Upper lobe of left lung (tissue), 6 donors: ENCODE data around the gene TRIP13. TPM values are rescaled to one million over a fixed set of nuclear protein-coding genes. Genes with fewer than 3 reads are reported as not detected.
A peak's percentile ranks its signal among the peaks of the same experiment; 100 is the strongest.

ENCODE experiments used
- ATAC-seq, 2 donors: fragments of 200-7000 bp; cut with Tn5 transposase; one replicate each; pipeline ENCODE4 v1.9.1; 2022; ENCODE audit warnings: mild to moderate bottlenecking in 2 of 2, moderate library complexity in 2 of 2; ENCODE audit not compliant: low FRiP score in 2 of 2
- DNase-seq, 2 donors: peaks; one replicate each; pipeline ENCODE4 v3.0.0-alpha.2; 2019 to 2020
- H3K27ac ChIP-seq, 4 donors: fragments of 200-600 bp; sonication (generic); one replicate each; pipeline ENCODE4 v1.5.1; 2016 to 2019
- H3K27me3 ChIP-seq, 4 donors: fragments of 200-600 bp; sonication (generic); one replicate each; pipeline ENCODE4 v1.5.1; 2017 to 2019
- H3K36me3 ChIP-seq, 4 donors: fragments of 200-600 bp; sonication (generic); one replicate each; pipeline ENCODE4 v1.5.1; 2016 to 2019
- H3K4me1 ChIP-seq, 4 donors: fragments of 200-600 bp; sonication (generic); one replicate each; pipeline ENCODE4 v1.5.1; 2018 to 2019
- H3K4me3 ChIP-seq, 4 donors: fragments of 200-600 bp; sonication (generic); one replicate each; pipeline ENCODE4 v1.5.1; 2017 to 2019; ENCODE audit warnings: mild to moderate bottlenecking in 2 of 4, moderate library complexity in 1 of 4
- H3K9me3 ChIP-seq, 4 donors: fragments of 200-600 bp; sonication (generic); one replicate each; pipeline ENCODE4 v1.5.1; 2018 to 2019
- EP300 ChIP-seq, 4 donors: sonication (generic); formaldehyde crosslinking; IDR thresholded peaks; one replicate each; pipeline ENCODE4 v1.5.1; 2017; ENCODE audit warnings: antibody characterized with exemption in 4 of 4, control low read depth in 2 of 4
- POLR2A ChIP-seq, 4 donors: fragments of 450-650 bp; IDR thresholded peaks; one replicate each; pipeline ENCODE4 v1.5.1; 2016 to 2017; ENCODE audit warnings: antibody characterized with exemption in 4 of 4, mild to moderate bottlenecking in 2 of 4
- POLR2AphosphoS5 ChIP-seq, 2 donors: sonication (generic); formaldehyde crosslinking; IDR thresholded peaks; one replicate each; pipeline ENCODE4 v1.5.1; 2017; ENCODE audit warnings: antibody characterized with exemption in 2 of 2
- WGBS, 2 donors: methylation state at CpG; one replicate each; pipeline ENCODE4 v1.1.5; 2017 to 2018; 5-methylcytosine and 5-hydroxymethylcytosine counted together
- total RNA-seq, 6 donors: library from RNA; depleted of rRNA in 4 of 6; stranded (reverse); fragments of >200 nt in 4 of 6; gene quantifications; one replicate each; pipeline versions ENCODE4 v1.1.0 to v1.2.1, GENCODE V29; 2016 to 2021
- TF ChIP-seq, protein P1 (sequence below), 6 experiments: fragments of 450-650 bp in 4 of 6; fragments of 200-600 bp in 2 of 6; sonication (generic) in 2 of 6; IDR thresholded peaks; one replicate each; pipeline ENCODE4 v1.5.1; 2016 to 2019; ENCODE audit warnings: antibody characterized with exemption in 6 of 6
- donor health status: DM: no; HTN: no; CAD: no; lungs with moderate emphysema.
- donor health status: DM: no; HTN: yes; CAD: no; lungs with severe emphysema.

Gene TRIP13
- total RNA-seq, 6 donors from 2014 or later, result 1.0 to 2.1 (median 1.5) TPM

DNA sequence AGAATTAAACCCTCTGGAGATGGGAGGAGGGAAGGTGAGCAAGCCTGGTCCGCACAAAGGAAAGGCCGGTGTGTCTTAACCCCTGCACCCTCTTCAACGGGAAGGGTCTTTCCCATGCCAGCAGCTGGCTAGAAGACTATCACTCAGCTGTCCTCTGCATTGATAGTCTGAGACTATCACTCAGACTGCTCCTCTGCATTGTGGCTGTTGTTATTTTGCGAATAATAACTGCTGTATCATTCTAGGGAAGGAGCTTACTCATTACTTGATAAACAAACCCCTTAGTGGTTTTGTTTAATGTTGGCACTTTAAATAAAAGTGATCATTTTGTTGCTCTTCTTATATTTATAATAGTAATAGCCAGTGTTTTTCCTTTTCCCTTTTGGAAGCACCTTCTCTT is 8.1 kb downstream of the TRIP13 start:
- DNase-seq (no peak), ATAC-seq (no peak)
- Histone ChIP-seq H3K27ac (no peak overlapping the region), H3K4me3 (no peak overlapping the region), H3K9me3 (no peaks in the 10 kb centered on the region), H3K27me3 (no peaks in the 10 kb centered on the region), H3K36me3 (no peaks in the 10 kb centered on the region), H3K4me1 (peaks cover 0 to 8% (median 7%) of the 10 kb centered on the region in 4 donors)
- TF ChIP-seq EP300 (IDR thresholded peaks at IDR 0.05) (no peak), POLR2AphosphoS5 (IDR thresholded peaks at IDR 0.05) (no peak), POLR2A (IDR thresholded peaks at IDR 0.05) (no peak)
- TF ChIP-seq, protein P1, sequence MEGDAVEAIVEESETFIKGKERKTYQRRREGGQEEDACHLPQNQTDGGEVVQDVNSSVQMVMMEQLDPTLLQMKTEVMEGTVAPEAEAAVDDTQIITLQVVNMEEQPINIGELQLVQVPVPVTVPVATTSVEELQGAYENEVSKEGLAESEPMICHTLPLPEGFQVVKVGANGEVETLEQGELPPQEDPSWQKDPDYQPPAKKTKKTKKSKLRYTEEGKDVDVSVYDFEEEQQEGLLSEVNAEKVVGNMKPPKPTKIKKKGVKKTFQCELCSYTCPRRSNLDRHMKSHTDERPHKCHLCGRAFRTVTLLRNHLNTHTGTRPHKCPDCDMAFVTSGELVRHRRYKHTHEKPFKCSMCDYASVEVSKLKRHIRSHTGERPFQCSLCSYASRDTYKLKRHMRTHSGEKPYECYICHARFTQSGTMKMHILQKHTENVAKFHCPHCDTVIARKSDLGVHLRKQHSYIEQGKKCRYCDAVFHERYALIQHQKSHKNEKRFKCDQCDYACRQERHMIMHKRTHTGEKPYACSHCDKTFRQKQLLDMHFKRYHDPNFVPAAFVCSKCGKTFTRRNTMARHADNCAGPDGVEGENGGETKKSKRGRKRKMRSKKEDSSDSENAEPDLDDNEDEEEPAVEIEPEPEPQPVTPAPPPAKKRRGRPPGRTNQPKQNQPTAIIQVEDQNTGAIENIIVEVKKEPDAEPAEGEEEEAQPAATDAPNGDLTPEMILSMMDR (IDR thresholded peaks at IDR 0.05), result no peak
- WGBS, 2 donors, result 80 to 89% methylated on average over 4 of the region's 4 CpGs

GRCh38 chr5:902129-902916 is 9.6 kb downstream of the TRIP13 start:
- H3K36me3 ChIP-seq, result no peaks in the 10 kb centered on the region
- peaks cover 0 to 8% (median 7%) of the 10 kb centered on the region in 4 donors for H3K4me1 ChIP-seq
- DNase-seq (no peak), ATAC-seq (peak in 1 of 2 donors; percentile 46)
- H3K9me3 ChIP-seq, result no peaks in the 10 kb centered on the region
- TF ChIP-seq POLR2AphosphoS5 (IDR thresholded peaks at IDR 0.05), result no peak
- TF ChIP-seq EP300 (IDR thresholded peaks at IDR 0.05), result peak in 1 of 4 donors; percentile 75
- TF ChIP-seq, protein P1 (IDR thresholded peaks at IDR 0.05), result no peak
- peak overlapping the region in 1 of 4 donors; percentile 36 for H3K27ac ChIP-seq
- no peaks in the 10 kb centered on the region for H3K27me3 ChIP-seq
- H3K4me3 ChIP-seq, result no peak overlapping the region
- 80 to 85% methylated on average over 16 of the region's 16 CpGs for WGBS, 2 donors

DNA sequence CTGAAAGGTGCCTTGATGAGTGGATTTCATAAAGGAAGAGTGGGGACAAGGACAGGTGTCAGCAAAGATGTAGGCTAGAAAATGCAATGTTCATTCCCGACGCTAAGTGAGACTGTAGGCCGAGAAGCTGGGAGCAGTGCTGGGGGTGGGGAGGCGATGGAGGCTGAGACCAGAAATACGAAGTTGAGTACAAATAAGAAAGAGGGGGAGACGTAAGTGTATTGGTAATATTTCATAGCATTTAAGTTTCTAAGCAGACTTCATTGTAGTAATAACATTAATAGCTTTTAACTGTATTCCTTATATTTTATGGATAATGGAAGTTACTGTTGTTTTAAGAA is 11.0 kb downstream of the TRIP13 start:
- ATAC-seq (no peak), DNase-seq (no peak)
- Histone ChIP-seq H3K27ac (no peak overlapping the region), H3K27me3 (no peaks in the 10 kb centered on the region), H3K36me3 (no peaks in the 10 kb centered on the region), H3K9me3 (no peaks in the 10 kb centered on the region), H3K4me3 (no peak overlapping the region), H3K4me1 (peaks cover 0 to 8% (median 7%) of the 10 kb centered on the region in 4 donors)
- TF ChIP-seq, protein P1 (IDR thresholded peaks at IDR 0.05), result no peak
- TF ChIP-seq EP300 (IDR thresholded peaks at IDR 0.05) (no peak), POLR2AphosphoS5 (IDR thresholded peaks at IDR 0.05) (no peak), POLR2A (IDR thresholded peaks at IDR 0.05) (no peak)
- 93 to 94% methylated on average over 6 of the region's 6 CpGs for WGBS, 2 donors

- peaks cover 0 to 8% (median 7%) of the 10 kb centered on the region in 4 donors for H3K4me1 ChIP-seq
- DNase-seq (no peak), ATAC-seq (no peak)
- H3K27ac ChIP-seq, result no peak overlapping the region
- WGBS, 2 donors, result 91 to 94% methylated on average over 8 to 12 of the region's 12 CpGs
- TF ChIP-seq POLR2AphosphoS5 (IDR thresholded peaks at IDR 0.05) (no peak), EP300 (IDR thresholded peaks at IDR 0.05) (no peak), POLR2A (IDR thresholded peaks at IDR 0.05) (no peak)
- TF ChIP-seq, protein P1 (IDR thresholded peaks at IDR 0.05), result no peak
- no peaks in the 10 kb centered on the region for H3K9me3 ChIP-seq
- no peak overlapping the region for H3K4me3 ChIP-seq
- no peaks in the 10 kb centered on the region for H3K36me3 ChIP-seq
- no peaks in the 10 kb centered on the region for H3K27me3 ChIP-seq
Observed at GRCh38 chr5:905139-905642, 12.5 kb downstream of the TRIP13 start.
